Measurements from ENCODE around the gene LHFPL2.
"Not testable (repeated sequence)": the region's sequence is repeated elsewhere in the genome, so short reads cannot be mapped to it uniquely, and the experiment has no call there.

Gene LHFPL2

GRCh38 chr5:78487846-78488245 lies 160.7 kb downstream of the LHFPL2 start:
- no peak for DNase-seq
- in situ Hi-C loops (cut with HindIII; ENCODE audit: low pct_ligation_motif_present, low pct_unique_long_range_greater_than_20kb, low sequenced_read_pairs): no loop called here

GRCh38 chr5:78486218-78486617 lies 162.4 kb downstream of the LHFPL2 start:
- no peak for DNase-seq
- in situ Hi-C loops (cut with HindIII; ENCODE audit: low pct_ligation_motif_present, low pct_unique_long_range_greater_than_20kb, low sequenced_read_pairs): no loop called here

GRCh38 chr5:78483809-78484521 lies 164.6 kb downstream of the LHFPL2 start:
- in situ Hi-C loops (cut with HindIII; ENCODE audit: low pct_ligation_motif_present, low pct_unique_long_range_greater_than_20kb, low sequenced_read_pairs): no loop called here
- no peak for DNase-seq

GRCh38 chr5:78482948-78483347 lies 165.6 kb downstream of the LHFPL2 start:
- in situ Hi-C loops (cut with HindIII; ENCODE audit: low pct_ligation_motif_present, low pct_unique_long_range_greater_than_20kb, low sequenced_read_pairs): no loop called here
- no peak for DNase-seq

DNA sequence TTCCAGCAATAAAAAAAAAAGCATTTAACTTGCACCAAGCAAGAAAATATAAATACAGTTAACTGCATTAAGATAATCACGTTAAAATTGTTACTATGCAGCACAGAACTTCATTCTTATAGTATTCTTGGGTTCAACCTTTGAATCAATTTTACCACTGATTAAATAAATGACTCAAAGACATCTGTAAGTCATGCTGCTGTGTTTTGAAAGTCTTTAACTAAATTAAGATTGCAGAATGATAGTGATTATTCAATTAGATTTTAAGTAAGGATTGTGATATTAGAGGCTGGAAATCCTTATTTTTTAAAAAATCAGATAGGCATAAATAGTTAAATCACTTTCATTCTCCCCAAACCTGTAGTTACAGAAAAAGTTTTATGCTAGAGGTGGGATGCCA lies 171.8 kb downstream of the LHFPL2 start:
- no peak for DNase-seq
- in situ Hi-C loops (cut with HindIII; ENCODE audit: low pct_ligation_motif_present, low pct_unique_long_range_greater_than_20kb, low sequenced_read_pairs): no loop called here

DNA sequence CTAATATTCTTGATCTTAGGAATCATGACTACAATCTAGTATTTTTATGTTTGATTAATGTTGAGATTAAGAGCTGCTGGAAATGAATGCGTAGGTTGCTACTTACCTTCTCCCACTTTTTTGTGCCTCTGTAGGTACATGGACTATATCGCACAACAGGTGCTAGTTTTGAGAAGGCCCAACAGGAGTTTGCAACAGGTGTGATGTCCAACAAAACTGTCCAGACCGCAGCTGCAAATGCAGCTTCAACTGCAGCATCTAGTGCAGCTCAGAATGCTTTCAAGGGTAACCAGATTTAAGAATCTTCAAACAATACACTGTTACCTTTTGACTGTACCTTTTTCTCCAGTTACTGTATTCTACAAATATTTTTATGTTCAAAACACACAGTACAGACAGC lies 173.2 kb downstream of the LHFPL2 start:
- DNase-seq: no peak
- in situ Hi-C loops (cut with HindIII; ENCODE audit: low pct_ligation_motif_present, low pct_unique_long_range_greater_than_20kb, low sequenced_read_pairs): no loop called here

- no peak for DNase-seq
- in situ Hi-C loops (cut with HindIII; ENCODE audit: low pct_ligation_motif_present, low pct_unique_long_range_greater_than_20kb, low sequenced_read_pairs): no loop called here
Observed at GRCh38 chr5:78473751-78474150, 174.8 kb downstream of the LHFPL2 start.

DNA sequence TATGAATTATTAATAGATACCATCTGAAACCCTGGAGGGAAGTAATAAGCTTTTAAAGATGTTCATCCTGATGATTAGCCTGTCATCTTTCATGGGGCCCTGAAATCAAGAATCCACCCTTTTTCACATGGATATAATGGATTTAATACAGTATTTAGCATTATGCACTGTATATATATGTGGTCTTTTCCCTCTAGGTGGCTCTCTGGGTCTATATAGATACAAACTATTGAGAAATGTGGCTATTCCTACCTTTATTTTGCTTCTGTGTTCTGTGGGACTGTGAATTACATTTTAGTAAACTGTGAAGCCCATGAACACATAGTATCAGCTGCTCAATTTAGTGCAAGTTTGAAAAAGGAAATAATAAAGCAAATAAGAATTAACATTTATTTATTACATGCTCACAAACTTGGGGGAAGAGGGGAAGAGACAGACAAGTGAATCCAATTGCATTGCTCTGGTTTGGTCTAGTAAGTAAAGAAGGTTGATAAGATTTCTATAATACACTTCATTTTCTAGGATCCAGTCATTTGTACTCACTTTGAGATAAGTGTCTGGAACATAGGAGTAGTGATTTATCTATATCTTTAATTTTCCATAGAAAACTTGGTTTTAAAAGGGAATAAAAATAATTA lies 176.0 kb downstream of the LHFPL2 start:
- in situ Hi-C loops (cut with HindIII; ENCODE audit: low pct_ligation_motif_present, low pct_unique_long_range_greater_than_20kb, low sequenced_read_pairs): no loop called here
- DNase-seq: peak; percentile 33

DNA sequence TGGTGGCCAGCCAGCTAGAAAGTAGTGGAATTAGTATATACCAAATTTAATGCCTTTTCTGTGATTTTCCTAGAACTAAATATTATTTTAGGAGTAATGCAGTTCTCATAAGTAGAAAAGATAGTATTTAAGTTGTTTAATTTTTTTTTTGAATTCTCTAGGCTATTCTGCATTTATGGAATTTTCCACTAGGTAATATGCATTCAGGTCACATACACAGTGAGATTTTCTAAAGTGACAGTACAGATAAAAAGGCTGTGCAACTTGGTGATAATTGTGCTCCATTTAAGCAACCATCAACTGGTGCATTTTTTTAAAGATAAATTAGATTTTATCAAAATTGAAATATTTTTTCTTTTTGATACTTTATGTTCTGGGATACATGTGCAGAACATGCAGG lies 176.7 kb downstream of the LHFPL2 start:
- DNase-seq: no peak
- in situ Hi-C loops (cut with HindIII; ENCODE audit: low pct_ligation_motif_present, low pct_unique_long_range_greater_than_20kb, low sequenced_read_pairs): no loop called here

DNA sequence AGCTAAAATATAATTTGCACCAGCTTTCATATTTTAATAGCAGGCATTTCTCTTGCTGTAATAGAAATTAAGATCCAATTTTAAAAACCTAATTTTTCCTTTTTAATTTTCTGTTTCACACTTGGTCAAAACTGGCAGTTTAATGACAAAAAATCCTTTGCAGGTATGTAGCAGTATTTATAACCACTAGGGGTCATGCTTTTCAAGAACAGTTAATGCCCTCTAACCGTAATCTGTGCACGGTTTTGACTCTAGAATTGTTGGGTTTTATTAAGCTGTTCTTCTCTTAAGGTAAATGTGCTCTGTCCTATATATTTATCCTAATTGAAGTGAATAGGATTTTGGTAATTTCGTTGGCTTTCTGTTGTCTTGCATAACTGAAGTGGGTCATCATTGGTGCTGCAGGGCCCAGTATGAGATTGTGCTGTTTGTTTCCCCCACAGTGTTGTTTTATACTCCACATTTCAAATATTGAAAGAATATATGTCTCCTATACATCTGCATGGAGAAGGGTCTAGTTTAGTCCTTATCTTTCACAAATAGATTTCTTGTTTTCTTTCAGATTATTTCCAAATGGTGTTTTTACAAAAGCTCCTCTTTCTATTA lies 180.7 kb downstream of the LHFPL2 start:
- peak; percentile 49 for DNase-seq
- in situ Hi-C loops (cut with HindIII; ENCODE audit: low pct_ligation_motif_present, low pct_unique_long_range_greater_than_20kb, low sequenced_read_pairs): no loop called here

- in situ Hi-C loops (cut with HindIII; ENCODE audit: low pct_ligation_motif_present, low pct_unique_long_range_greater_than_20kb, low sequenced_read_pairs): no loop called here
- DNase-seq: no peak
Observed at GRCh38 chr5:78467140-78467539, 181.4 kb downstream of the LHFPL2 start.

- in situ Hi-C loops (cut with HindIII; ENCODE audit: low pct_ligation_motif_present, low pct_unique_long_range_greater_than_20kb, low sequenced_read_pairs): no loop called here
Observed at GRCh38 chr5:78458843-78459242, 189.7 kb downstream of the LHFPL2 start.

DNA sequence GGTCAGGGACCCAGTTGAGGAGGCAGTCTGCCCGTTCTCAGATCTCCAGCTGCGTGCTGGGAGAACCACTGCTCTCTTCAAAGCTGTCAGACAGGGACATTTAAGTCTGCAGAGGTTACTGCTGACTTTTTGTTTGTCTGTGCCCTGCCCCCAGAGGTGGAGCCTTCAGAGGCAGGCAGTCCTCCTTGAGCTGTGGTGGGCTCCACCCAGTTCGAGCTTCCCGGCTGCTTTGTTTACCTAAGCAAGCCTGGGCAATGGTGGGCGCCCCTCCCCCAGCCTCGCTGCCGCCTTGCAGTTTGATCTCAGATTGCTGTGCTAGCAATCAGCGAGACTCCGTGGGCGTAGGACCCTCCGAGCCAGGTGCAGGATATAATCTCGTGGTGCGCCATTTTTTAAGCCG lies 191.1 kb downstream of the LHFPL2 start:
- in situ Hi-C loops (cut with HindIII; ENCODE audit: low pct_ligation_motif_present, low pct_unique_long_range_greater_than_20kb, low sequenced_read_pairs); DNase-seq: not testable (repeated sequence)

More at GRCh38 chr5:78458843-78459242, 189.7 kb downstream of the LHFPL2 start:
- no peak for DNase-seq

DNA sequence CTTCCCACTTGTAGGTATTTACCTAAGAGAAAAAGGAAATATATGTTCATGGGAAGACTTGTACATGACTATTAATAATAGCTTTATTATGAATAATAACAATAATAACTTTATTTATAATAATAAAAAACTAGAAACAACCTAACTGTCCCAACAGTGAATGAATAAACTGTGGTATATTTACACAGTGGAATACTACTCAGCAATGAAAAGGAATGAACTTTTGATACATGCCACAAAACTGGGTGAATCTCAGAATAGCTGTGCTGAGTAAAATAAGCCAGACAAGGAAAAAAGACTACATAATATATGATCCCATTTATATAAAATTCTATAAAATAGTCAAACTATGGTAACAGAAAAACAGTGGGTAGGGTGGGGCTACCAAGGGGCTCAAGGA lies 199.5 kb downstream of the LHFPL2 start:
- in situ Hi-C loops (cut with HindIII; ENCODE audit: low pct_ligation_motif_present, low pct_unique_long_range_greater_than_20kb, low sequenced_read_pairs): no loop called here
- no peak for DNase-seq

- in situ Hi-C loops (cut with HindIII; ENCODE audit: low pct_ligation_motif_present, low pct_unique_long_range_greater_than_20kb, low sequenced_read_pairs): no loop called here
- DNase-seq: no peak
Observed at GRCh38 chr5:78447775-78448424, 200.7 kb downstream of the LHFPL2 start.

All from ACHN (cell line).